Mesendoderm (in vitro differentiated cells): ENCODE data around the gene PPP2R2C.
A peak's percentile ranks its signal among the peaks of the same experiment; 100 is the strongest.

Experiments used
- DNase-seq: peaks from one replicate; pipeline ENCODE4 v3.0.0; 2013
- H2AK5ac ChIP-seq: 2 replicates; pipeline ENCODE4 v1.6.1; 2013; ENCODE audit warnings: low read length, inconsistent platforms
- H2BK120ac ChIP-seq: 2 replicates; pipeline ENCODE4 v1.6.1; 2013; ENCODE audit warnings: low read depth, mild to moderate bottlenecking, low read length, moderate library complexity, mixed read lengths
- H2BK15ac ChIP-seq: replicated peaks from 2 replicates; pipeline ENCODE4 v1.6.1; 2013; ENCODE audit warnings: low read depth, mild to moderate bottlenecking, moderate library complexity
- H2BK5ac ChIP-seq: 2 replicates; pipeline ENCODE4 v1.6.1; 2013; ENCODE audit warnings: low read length, inconsistent platforms
- H3K18ac ChIP-seq: 2 replicates; pipeline ENCODE4 v1.6.1; 2013; ENCODE audit warnings: mild to moderate bottlenecking, low read length, mixed read lengths
- H3K23ac ChIP-seq: one replicate; pipeline ENCODE4 v1.6.1; 2013; ENCODE audit warnings: low read length
- H3K27ac ChIP-seq: 2 replicates; pipeline ENCODE4 v1.5.1; 2013; ENCODE audit warnings: low read depth, mild to moderate bottlenecking, inconsistent platforms, low read length, moderate library complexity
- H3K27me3 ChIP-seq: 2 replicates; pipeline ENCODE4 v1.6.1; 2013; ENCODE audit warnings: low read length, control low read depth, mild to moderate bottlenecking, inconsistent platforms; ENCODE audit not compliant: insufficient read depth, poor library complexity
- H3K36me3 ChIP-seq: 2 replicates; pipeline ENCODE4 v1.6.1; 2013; ENCODE audit warnings: low read length, inconsistent platforms; ENCODE audit not compliant: control insufficient read depth, insufficient read depth
- H3K4ac ChIP-seq: one replicate; pipeline ENCODE4 v1.6.1; 2013; ENCODE audit warnings: low read depth, mild to moderate bottlenecking, low read length, moderate library complexity
- H3K4me1 ChIP-seq: 2 replicates; pipeline ENCODE4 v1.6.1; 2013; ENCODE audit warnings: low read depth, low read length, inconsistent platforms; ENCODE audit not compliant: control insufficient read depth
- H3K4me2 ChIP-seq: 2 replicates; pipeline ENCODE4 v1.6.1; 2013; ENCODE audit warnings: low read length
- H3K4me3 ChIP-seq: 2 replicates; pipeline ENCODE4 v1.5.1; 2013; ENCODE audit warnings: mild to moderate bottlenecking, low read length
- H3K56ac ChIP-seq: one replicate; pipeline ENCODE4 v1.6.1; 2013; ENCODE audit warnings: low read length
- H3K79me1 ChIP-seq: 2 replicates; pipeline ENCODE4 v1.6.1; 2013; ENCODE audit warnings: low read length, inconsistent platforms
- H3K79me2 ChIP-seq: 2 replicates; pipeline ENCODE4 v1.6.1; 2013; ENCODE audit warnings: mild to moderate bottlenecking, low read length; ENCODE audit not compliant: control insufficient read depth, insufficient read depth
- H3K9ac ChIP-seq: 2 replicates; pipeline ENCODE4 v1.6.1; 2013; ENCODE audit warnings: low read length, inconsistent platforms
- H4K5ac ChIP-seq: one replicate; pipeline ENCODE4 v1.6.1; 2013; ENCODE audit warnings: low read length
- H4K8ac ChIP-seq: one replicate; pipeline ENCODE4 v1.6.1; 2013; ENCODE audit warnings: low read depth, mild to moderate bottlenecking, control low read depth, low read length, moderate library complexity
- WGBS: extraction: QIAGEN DNeasy Blood & Tissue Kit; methylation state at CpG from one replicate; pipeline ENCODE4 v1.1.7; 2013; ENCODE audit warnings: low lambda C conversion rate, missing lambda C conversion rate; ENCODE audit not compliant: insufficient coverage; ENCODE audit errors: extremely low coverage; 5-methylcytosine and 5-hydroxymethylcytosine counted together

PPP2R2C gene

DNA sequence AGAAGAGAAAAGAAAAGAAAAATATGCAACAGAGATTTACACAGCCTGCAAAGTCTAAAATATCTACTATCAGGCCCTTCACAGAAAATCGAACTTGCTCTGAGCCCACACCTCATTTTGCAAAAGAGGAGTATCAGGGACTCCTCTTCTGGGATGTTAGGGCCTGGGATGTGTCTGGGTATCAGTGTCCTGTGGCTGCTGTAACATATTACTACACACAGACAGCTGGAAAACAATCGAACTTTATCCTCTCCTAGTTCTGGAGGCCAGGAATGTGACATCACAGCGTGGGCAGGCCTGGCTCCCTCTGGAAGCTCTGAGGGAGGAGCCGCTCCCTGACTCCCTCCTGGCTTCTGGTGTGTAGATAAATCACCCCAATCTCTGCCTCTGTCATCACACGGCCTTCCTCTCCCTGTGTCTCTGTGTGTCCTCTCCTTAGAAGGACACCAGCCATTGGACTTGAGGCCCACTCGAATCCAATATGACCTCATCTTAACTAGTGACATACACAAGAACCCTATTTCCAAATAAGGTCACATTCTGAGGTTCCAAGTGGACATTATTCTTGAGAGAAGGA is 52.9 kb downstream of the PPP2R2C start:
- no CpG with 5 or more reads among the region's 6 CpGs for WGBS

DNA sequence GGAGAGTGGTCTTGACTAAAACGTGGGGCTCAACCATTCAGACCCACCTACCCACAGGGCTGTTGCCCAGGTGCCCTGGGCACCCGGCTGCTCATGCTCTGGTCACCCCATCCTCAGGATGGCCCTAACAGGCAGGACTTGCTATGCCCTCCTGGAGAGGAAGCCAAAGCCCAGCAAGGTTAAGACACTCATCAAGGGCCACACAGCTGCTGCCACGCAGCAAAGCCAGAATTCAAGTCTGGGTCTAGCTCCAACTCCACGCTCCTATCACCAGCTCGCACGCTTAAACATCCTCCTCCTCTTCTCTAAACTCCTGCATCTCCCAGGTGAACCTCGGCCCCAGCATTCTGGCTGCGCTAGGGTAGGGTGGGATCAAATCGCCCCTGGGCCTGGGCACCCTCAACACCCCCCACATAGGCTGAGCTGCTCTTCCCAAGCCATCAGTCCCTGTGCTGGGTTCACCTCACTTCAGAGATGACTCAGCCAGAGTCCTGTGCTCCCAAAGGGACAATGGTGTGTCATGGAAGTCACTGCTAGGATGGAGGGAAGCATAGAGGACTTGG is 54.1 kb downstream of the PPP2R2C start:
- Histone ChIP-seq H3K18ac (no peak overlapping the region), H3K36me3 (no peaks in the 10 kb centered on the region), H3K4me2 (no peak overlapping the region), H3K4me1 (no peaks in the 10 kb centered on the region), H3K79me2 (no peaks in the 10 kb centered on the region), H3K23ac (no peak overlapping the region), H3K4ac (no peak overlapping the region), H3K9ac (no peak overlapping the region), H4K8ac (no peak overlapping the region), H4K5ac (no peak overlapping the region), H3K79me1 (no peaks in the 10 kb centered on the region), H3K56ac (no peak overlapping the region), H3K4me3 (no peak overlapping the region), H3K27ac (no peak overlapping the region), H2BK120ac (no peak overlapping the region), H3K27me3 (no peaks in the 10 kb centered on the region), H2AK5ac (no peak overlapping the region), H2BK15ac (no peak overlapping the region), H2BK5ac (no peak overlapping the region)
- WGBS, result no CpG with 5 or more reads among the region's 9 CpGs
- DNase-seq, result peak; percentile 5

More for the DNA sequence above, 52.9 kb downstream of the PPP2R2C start:
- Histone ChIP-seq H3K27ac (no peak overlapping the region), H3K4me1 (no peaks in the 10 kb centered on the region), H4K5ac (no peak overlapping the region), H3K4me2 (no peak overlapping the region), H3K9ac (no peak overlapping the region), H3K18ac (no peak overlapping the region), H3K79me2 (no peaks in the 10 kb centered on the region), H3K27me3 (no peaks in the 10 kb centered on the region), H2BK15ac (no peak overlapping the region), H2AK5ac (no peak overlapping the region), H3K4ac (no peak overlapping the region), H3K4me3 (no peak overlapping the region), H3K56ac (no peak overlapping the region), H3K23ac (no peak overlapping the region), H2BK5ac (no peak overlapping the region), H4K8ac (no peak overlapping the region), H3K79me1 (no peaks in the 10 kb centered on the region), H2BK120ac (no peak overlapping the region), H3K36me3 (no peaks in the 10 kb centered on the region)
- no peak for DNase-seq

DNA sequence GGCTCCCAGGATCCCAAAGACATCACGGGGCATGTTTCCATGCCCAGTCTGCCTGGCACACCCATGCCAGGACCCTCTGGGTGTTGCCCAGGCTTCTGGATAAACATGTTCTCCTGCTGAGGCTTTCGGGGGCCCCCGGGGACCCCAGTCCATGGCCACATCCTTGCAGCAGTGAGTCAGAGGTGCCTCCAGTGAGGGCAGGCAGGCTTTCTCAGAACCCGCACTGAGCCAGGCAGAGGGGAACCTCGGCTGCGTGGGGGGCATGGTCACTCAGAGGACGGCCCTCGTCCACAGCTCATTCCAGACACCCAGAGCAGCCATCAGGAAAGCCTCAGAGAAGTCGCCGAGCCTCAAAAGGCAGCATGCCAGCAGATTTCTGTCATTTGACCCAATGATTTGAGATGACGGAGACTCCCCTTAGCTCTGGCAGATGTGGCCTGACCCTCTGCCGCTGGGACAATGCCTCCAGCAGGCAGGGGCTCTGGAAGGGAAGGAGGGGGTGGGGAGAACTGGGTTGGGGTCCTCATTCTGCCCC is 54.8 kb downstream of the PPP2R2C start:
- H3K79me1 ChIP-seq, result no peaks in the 10 kb centered on the region
- no peak overlapping the region for H2AK5ac ChIP-seq
- H3K4me1 ChIP-seq, result no peaks in the 10 kb centered on the region
- H3K4me3 ChIP-seq, result no peak overlapping the region
- no peak overlapping the region for H2BK120ac ChIP-seq
- H3K56ac ChIP-seq, result no peak overlapping the region
- no peak overlapping the region for H4K8ac ChIP-seq
- no peaks in the 10 kb centered on the region for H3K27me3 ChIP-seq
- no peak overlapping the region for H2BK15ac ChIP-seq
- no peak overlapping the region for H3K27ac ChIP-seq
- no peak overlapping the region for H3K18ac ChIP-seq
- H3K79me2 ChIP-seq, result no peaks in the 10 kb centered on the region
- no peak for DNase-seq
- H3K4me2 ChIP-seq, result no peak overlapping the region
- no peak overlapping the region for H2BK5ac ChIP-seq
- no peaks in the 10 kb centered on the region for H3K36me3 ChIP-seq
- H3K9ac ChIP-seq, result no peak overlapping the region
- H4K5ac ChIP-seq, result no peak overlapping the region
- no peak overlapping the region for H3K23ac ChIP-seq
- WGBS, result no CpG with 5 or more reads among the region's 12 CpGs
- H3K4ac ChIP-seq, result no peak overlapping the region

DNA sequence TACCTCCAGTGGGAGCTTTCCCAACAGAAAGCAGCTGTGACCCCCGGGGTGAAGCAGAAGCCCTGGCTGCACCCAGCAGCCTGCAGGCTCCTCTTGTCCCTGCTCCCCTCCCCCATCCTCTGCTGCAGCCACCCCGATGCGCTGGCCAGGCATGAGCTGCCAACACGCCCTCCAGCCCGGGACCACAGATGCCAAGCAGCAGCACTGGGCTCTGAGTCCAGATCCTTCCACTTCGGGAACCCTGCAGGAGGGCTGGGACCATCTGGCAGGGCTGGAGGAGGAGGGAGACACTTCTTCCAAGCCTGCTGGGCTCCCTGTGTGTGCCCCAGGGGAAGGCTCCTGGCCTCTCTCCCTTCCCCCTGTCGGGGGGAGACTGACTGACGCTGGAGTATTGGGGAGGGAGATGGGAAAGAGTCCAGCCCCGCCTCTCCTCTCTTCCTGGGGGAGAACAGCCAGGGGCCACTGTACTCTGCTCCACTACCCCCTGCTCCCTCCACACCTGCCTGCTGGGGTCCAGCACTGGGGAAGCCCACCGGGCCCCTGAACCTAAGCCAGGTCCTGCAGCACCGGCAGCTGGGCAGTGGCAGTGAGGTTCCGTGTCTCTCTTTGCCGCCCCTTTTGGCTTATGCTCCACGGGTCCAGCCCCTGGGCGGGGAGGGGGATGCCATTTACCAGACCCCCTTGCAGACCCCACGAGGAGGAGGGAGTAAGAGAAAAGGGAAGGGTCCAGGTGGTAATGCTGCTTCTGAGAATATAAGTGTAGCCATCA is 55.7 kb downstream of the PPP2R2C start:
- Histone ChIP-seq H2BK5ac (no peak overlapping the region), H3K4me2 (no peak overlapping the region), H3K79me1 (no peaks in the 10 kb centered on the region), H2AK5ac (no peak overlapping the region), H3K79me2 (no peaks in the 10 kb centered on the region), H2BK120ac (no peak overlapping the region), H3K4me3 (no peak overlapping the region), H3K27me3 (no peaks in the 10 kb centered on the region), H3K36me3 (no peaks in the 10 kb centered on the region), H3K4ac (no peak overlapping the region), H3K18ac (no peak overlapping the region), H4K5ac (no peak overlapping the region), H3K56ac (no peak overlapping the region), H4K8ac (no peak overlapping the region), H2BK15ac (no peak overlapping the region), H3K4me1 (no peaks in the 10 kb centered on the region), H3K27ac (no peak overlapping the region), H3K23ac (no peak overlapping the region), H3K9ac (no peak overlapping the region)
- DNase-seq, result peak; percentile 5
- WGBS, result no CpG with 5 or more reads among the region's 16 CpGs

DNA sequence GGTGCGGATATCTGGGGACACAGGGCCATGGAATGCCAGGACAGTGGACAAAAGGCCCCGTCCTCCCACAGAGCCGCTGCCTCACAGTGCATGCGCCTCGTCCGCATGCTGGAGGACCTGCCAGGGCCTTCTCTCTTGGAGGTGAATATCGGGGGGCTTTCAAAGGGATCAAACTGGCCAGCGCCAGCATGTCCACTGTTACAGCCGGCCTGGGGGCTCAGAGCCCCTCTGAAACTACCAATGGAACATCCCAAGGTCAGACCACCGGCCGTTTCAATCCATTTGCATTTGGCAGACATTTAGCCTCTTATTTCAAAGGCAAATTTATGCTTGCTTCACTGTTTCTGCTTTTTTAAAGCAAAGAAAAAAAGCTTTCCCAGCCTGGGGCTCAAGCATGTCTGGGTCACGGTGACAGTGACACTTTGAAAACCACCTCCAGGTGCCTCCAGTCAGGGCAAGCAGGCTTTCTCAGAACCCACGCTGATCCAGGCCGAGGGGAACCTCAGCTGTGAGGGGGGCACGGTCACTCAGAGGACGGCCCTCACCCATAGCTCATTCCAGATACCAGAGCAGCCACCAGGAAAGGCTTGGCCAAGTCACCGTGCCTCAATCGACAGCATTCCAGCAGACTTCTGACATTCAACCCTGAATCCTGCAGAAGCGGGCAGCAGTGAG is 57.2 kb downstream of the PPP2R2C start:
- no peak overlapping the region for H2BK5ac ChIP-seq
- H2BK15ac ChIP-seq, result no peak overlapping the region
- no peak overlapping the region for H3K4me3 ChIP-seq
- no peak overlapping the region for H2BK120ac ChIP-seq
- no peak overlapping the region for H3K56ac ChIP-seq
- no peak overlapping the region for H3K18ac ChIP-seq
- H4K8ac ChIP-seq, result no peak overlapping the region
- no peaks in the 10 kb centered on the region for H3K79me1 ChIP-seq
- no peak overlapping the region for H2AK5ac ChIP-seq
- no peaks in the 10 kb centered on the region for H3K4me1 ChIP-seq
- no peak overlapping the region for H3K27ac ChIP-seq
- no peak overlapping the region for H3K9ac ChIP-seq
- H3K4me2 ChIP-seq, result no peak overlapping the region
- no peaks in the 10 kb centered on the region for H3K79me2 ChIP-seq
- H3K23ac ChIP-seq, result no peak overlapping the region
- no CpG with 5 or more reads among the region's 19 CpGs for WGBS
- no peak overlapping the region for H3K4ac ChIP-seq
- H3K36me3 ChIP-seq, result no peaks in the 10 kb centered on the region
- no peaks in the 10 kb centered on the region for H3K27me3 ChIP-seq
- no peak overlapping the region for H4K5ac ChIP-seq
- no peak for DNase-seq
